OCI-LY7 (cell line): ENCODE results near the gene OTUD7B. TPM values are rescaled to one million over a fixed set of nuclear protein-coding genes. Genes with fewer than 3 reads are reported as not detected.

Source experiments
- BruUV-seq: library from RNA; stranded (reverse); fragments of 400-500 nt; replicated peaks from 2 replicates; lab custom pipeline; 2021; lab: Mats Ljungman, UMichigan
- CTCF ChIA-PET: fragments of 300-600 bp; sonication (Branson Sonifier 250); formaldehyde crosslinking; loops from one replicate; lab custom pipeline; 2022; ENCODE audit warnings: antibody characterized with exemption; ENCODE audit not compliant: unreplicated experiment; lab: Charles Lee
- POLR2A ChIA-PET: fragments of 300-600 bp; sonication (Branson Sonifier 250); formaldehyde crosslinking; loops from one replicate; lab custom pipeline; 2022; ENCODE audit warnings: antibody characterized with exemption; lab: Charles Lee
- DNase-seq: peaks from one replicate; pipeline ENCODE4 v3.0.0-alpha.2; 2015; ENCODE audit warnings: low spot score
- H2AFZ ChIP-seq: fragments of 200-600 bp; sonication (generic), shearing (Covaris generic); 2 replicates; pipeline ENCODE4 v1.6.1; 2014; ENCODE audit warnings: mild to moderate bottlenecking, antibody characterized with exemption, low read length, moderate library complexity
- H3K27ac ChIP-seq: fragments of 200-600 bp; sonication (generic); 2 replicates; pipeline ENCODE4 v1.5.1; 2014; ENCODE audit warnings: mixed run types, low read depth, mild to moderate bottlenecking, moderate library complexity, low read length, inconsistent platforms; ENCODE audit not compliant: poor library complexity, severe bottlenecking
- H3K36me3 ChIP-seq: fragments of 200-600 bp; sonication (generic); 2 replicates; pipeline ENCODE4 v1.6.1; 2014; ENCODE audit warnings: mild to moderate bottlenecking, antibody characterized with exemption, low read length, moderate library complexity, mixed read lengths; ENCODE audit not compliant: insufficient read depth
- H3K4me1 ChIP-seq: fragments of 200-600 bp; sonication (generic); 2 replicates; pipeline ENCODE4 v1.5.1; 2014; ENCODE audit warnings: mild to moderate bottlenecking, low read length; ENCODE audit not compliant: insufficient read depth, poor library complexity, severe bottlenecking
- H3K4me2 ChIP-seq: fragments of 200-600 bp; sonication (generic); 2 replicates; pipeline ENCODE4 v1.6.1; 2014; ENCODE audit warnings: mild to moderate bottlenecking, low read length
- H3K4me3 ChIP-seq: fragments of 200-600 bp; sonication (generic); 2 replicates; pipeline ENCODE4 v1.5.1; 2014; ENCODE audit warnings: mild to moderate bottlenecking, low read depth, low read length; ENCODE audit not compliant: poor library complexity, severe bottlenecking
- H3K79me2 ChIP-seq: fragments of 200-600 bp; sonication (generic); 2 replicates; pipeline ENCODE4 v1.6.1; 2016; ENCODE audit warnings: low read depth, mild to moderate bottlenecking, low read length, moderate library complexity, mixed read lengths; ENCODE audit not compliant: insufficient read depth
- H3K9me2 ChIP-seq: fragments of 200-600 bp; sonication (generic); 2 replicates; pipeline ENCODE4 v1.6.1; 2016; ENCODE audit warnings: mild to moderate bottlenecking, low read length, mixed read lengths; ENCODE audit not compliant: insufficient read depth
- H3K9me3 ChIP-seq: fragments of 200-600 bp; sonication (generic); 2 replicates; pipeline ENCODE4 v1.6.1; 2014; ENCODE audit warnings: mild to moderate bottlenecking, mixed run types, low read length, mixed read lengths
- H4K20me1 ChIP-seq: fragments of 200-600 bp; sonication (generic); 2 replicates; pipeline ENCODE4 v1.6.1; 2014; ENCODE audit warnings: mild to moderate bottlenecking, antibody characterized with exemption, low read length, moderate library complexity, mixed read lengths; ENCODE audit not compliant: insufficient read depth
- EZH2phosphoT487 ChIP-seq: fragments of 200-600 bp; sonication (generic); IDR thresholded peaks from 2 replicates; pipeline ENCODE4 v1.6.1; 2018; ENCODE audit warnings: low read depth, borderline replicate concordance, mild to moderate bottlenecking, mixed run types, antibody characterized with exemption, low read length, moderate library complexity, mixed read lengths
- intact Hi-C: fragments of 100-400 bp; cut with micrococcal nuclease; formaldehyde crosslinking; loops from one replicate; pipeline ENCODE4 v1.10.0; 2022; ENCODE audit not compliant: unreplicated experiment
- total RNA-seq, 2 experiments: library from RNA; depleted of rRNA in 1 of 2; stranded (reverse); fragments of >200 nt in 1 of 2; shearing (Covaris generic) in 1 of 2; gene quantifications; 2 replicates each; pipeline ENCODE4 v1.2.3, GENCODE V29; 2014 to 2022
- TF ChIP-seq, protein P1 (sequence below): fragments of 200-600 bp; sonication (generic); conservative IDR thresholded peaks from 2 replicates; pipeline ENCODE4 v1.5.1; 2014; ENCODE audit warnings: mild to moderate bottlenecking, antibody characterized with exemption, low read length, moderate library complexity, mixed read lengths

OTUD7B gene
- total RNA-seq, 2 experiments from 2014 or later, result 1.7 to 4.3 TPM

- no peaks in the 10 kb centered on the region for H3K9me2 ChIP-seq
- no peaks in the 10 kb centered on the region for H4K20me1 ChIP-seq
- no peak overlapping the region for H3K27ac ChIP-seq
- ChIA-PET POLR2A (interaction anchor here (0.6 to 1.2 kb wide), 3 partner anchors 11 to 267 kb away, joined by 3 to 4 read pairs (median 3); partner anchors contain the start of gene SF3B4), CTCF (no interaction called here)
- no peak for DNase-seq
- H3K4me3 ChIP-seq, result peak overlapping the region; percentile 64
- BruUV-seq, result no TSS peak
- no peak for TF ChIP-seq EZH2phosphoT487
- TF ChIP-seq, protein P1, sequence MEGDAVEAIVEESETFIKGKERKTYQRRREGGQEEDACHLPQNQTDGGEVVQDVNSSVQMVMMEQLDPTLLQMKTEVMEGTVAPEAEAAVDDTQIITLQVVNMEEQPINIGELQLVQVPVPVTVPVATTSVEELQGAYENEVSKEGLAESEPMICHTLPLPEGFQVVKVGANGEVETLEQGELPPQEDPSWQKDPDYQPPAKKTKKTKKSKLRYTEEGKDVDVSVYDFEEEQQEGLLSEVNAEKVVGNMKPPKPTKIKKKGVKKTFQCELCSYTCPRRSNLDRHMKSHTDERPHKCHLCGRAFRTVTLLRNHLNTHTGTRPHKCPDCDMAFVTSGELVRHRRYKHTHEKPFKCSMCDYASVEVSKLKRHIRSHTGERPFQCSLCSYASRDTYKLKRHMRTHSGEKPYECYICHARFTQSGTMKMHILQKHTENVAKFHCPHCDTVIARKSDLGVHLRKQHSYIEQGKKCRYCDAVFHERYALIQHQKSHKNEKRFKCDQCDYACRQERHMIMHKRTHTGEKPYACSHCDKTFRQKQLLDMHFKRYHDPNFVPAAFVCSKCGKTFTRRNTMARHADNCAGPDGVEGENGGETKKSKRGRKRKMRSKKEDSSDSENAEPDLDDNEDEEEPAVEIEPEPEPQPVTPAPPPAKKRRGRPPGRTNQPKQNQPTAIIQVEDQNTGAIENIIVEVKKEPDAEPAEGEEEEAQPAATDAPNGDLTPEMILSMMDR, result no peak
- intact Hi-C loops, result no loop called here
- peaks cover 10% of the 10 kb centered on the region; the same call in 1 of the 2 replicates for H3K36me3 ChIP-seq
- H2AFZ ChIP-seq, result no peak overlapping the region
- H3K4me2 ChIP-seq, result peak overlapping the region; percentile 62
- H3K79me2 ChIP-seq, result no peaks in the 10 kb centered on the region
- no peaks in the 10 kb centered on the region for H3K9me3 ChIP-seq
- peaks cover 15% of the 10 kb centered on the region for H3K4me1 ChIP-seq
Measured at GRCh38 chr1:149916898-149917252, 93.7 kb downstream of the OTUD7B start.

- H3K27ac ChIP-seq, result no peak overlapping the region
- no peak for TF ChIP-seq EZH2phosphoT487
- TF ChIP-seq, protein P1, result no peak
- H3K36me3 ChIP-seq, result peaks cover 7% of the 10 kb centered on the region; the same call in 1 of the 2 replicates
- ChIA-PET CTCF (no interaction called here), POLR2A (interaction anchor here (0.6 to 1.2 kb wide), 3 partner anchors 12 to 267 kb away, joined by 3 to 4 read pairs (median 3); partner anchors contain the start of gene SF3B4)
- peak overlapping the region; percentile 62 for H3K4me2 ChIP-seq
- no peaks in the 10 kb centered on the region for H3K79me2 ChIP-seq
- H3K4me3 ChIP-seq, result peak overlapping the region; percentile 64
- intact Hi-C loops, result no loop called here
- peaks cover 15% of the 10 kb centered on the region for H3K4me1 ChIP-seq
- no TSS peak for BruUV-seq
- no peaks in the 10 kb centered on the region for H3K9me3 ChIP-seq
- H3K9me2 ChIP-seq, result no peaks in the 10 kb centered on the region
- no peak overlapping the region for H2AFZ ChIP-seq
- no peak for DNase-seq
- no peaks in the 10 kb centered on the region for H4K20me1 ChIP-seq
Measured at GRCh38 chr1:149916193-149916897, 94.2 kb downstream of the OTUD7B start.
